ENCODE results near the gene TTC27. TPM values are rescaled to one million over a fixed set of nuclear protein-coding genes. Genes with fewer than 3 reads are reported as not detected.
"Not testable (repeated sequence)": the region's sequence is repeated elsewhere in the genome, so short reads cannot be mapped to it uniquely, and the experiment has no call there.

Gene TTC27
- total RNA-seq, 4 donors from 2014 or later: 10.7 to 14.3 (median 12.4) TPM

- H3K9me3 ChIP-seq: no peaks in the 10 kb centered on the region
- H3K36me3 ChIP-seq: no peaks in the 10 kb centered on the region
- H3K4me3 ChIP-seq: no peak overlapping the region
- no peak overlapping the region for H3K27ac ChIP-seq
- TF ChIP-seq CTCF (IDR thresholded peaks at IDR 0.05 in 4 of 5, conservative IDR thresholded peaks at IDR 0.05 in 1 of 5): no peak
- TF ChIP-seq POLR2A (IDR thresholded peaks at IDR 0.05): no peak
- H3K27me3 ChIP-seq: no peaks in the 10 kb centered on the region
- intact Hi-C loops (cut with DNase I; ENCODE audit: low total_unique reads) (no loop called here), in situ Hi-C loops (cut with MboI; ENCODE audit: low sequenced_read_pairs in 4 of 4) (no loop called here)
- DNase-seq (no peak), ATAC-seq (no peak)
- H3K4me1 ChIP-seq: no peaks in the 10 kb centered on the region
These were observed 236.7 kb downstream of the TTC27 start for GRCh38 chr2:32864334-32865111.

GRCh38 chr2:32865399-32866068 is 237.7 kb downstream of the TTC27 start:
- Histone ChIP-seq H3K9me3 (no peaks in the 10 kb centered on the region), H3K27me3 (no peaks in the 10 kb centered on the region), H3K27ac (no peak overlapping the region), H3K4me1 (no peaks in the 10 kb centered on the region), H3K4me3 (no peak overlapping the region), H3K36me3 (no peaks in the 10 kb centered on the region)
- no peak for ATAC-seq
- TF ChIP-seq CTCF (IDR thresholded peaks at IDR 0.05 in 4 of 5, conservative IDR thresholded peaks at IDR 0.05 in 1 of 5) (no peak), POLR2A (IDR thresholded peaks at IDR 0.05) (no peak)
- DNase-seq: no peak
- in situ Hi-C loops (cut with MboI; ENCODE audit: low sequenced_read_pairs in 4 of 4) (no loop called here), intact Hi-C loops (cut with DNase I; ENCODE audit: low total_unique reads) (no loop called here)

GRCh38 chr2:32866462-32866861 is 238.6 kb downstream of the TTC27 start:
- DNase-seq; in situ Hi-C loops (cut with MboI; ENCODE audit: low sequenced_read_pairs in 4 of 4); H3K27ac ChIP-seq; H3K4me1 ChIP-seq; H3K9me3 ChIP-seq; H3K36me3 ChIP-seq; H3K27me3 ChIP-seq; ATAC-seq; H3K4me3 ChIP-seq; intact Hi-C loops (cut with DNase I; ENCODE audit: low total_unique reads): not testable (repeated sequence)

Small RNA genes lying within 50 kb of the gene (microRNA-seq; reads per million reads assigned to microRNA genes)
- 0 reads per million in 2 donors for gene MIR4765 (ENCODE audit: borderline replicate concordance in 2 of 2)

Data from gastrocnemius medialis (tissue), 4 donors.